Activated CD4-positive, alpha-beta T cell treated with anti-CD3 and anti-CD28 coated beads, Interleukin-2, amount 50 U/mL, for 24 hours (primary cell): ENCODE data around the gene NTSR2.

Experiments used
- DNase-seq, 2 donors: peaks; one replicate each; pipeline ENCODE4 v3.0.0-alpha.2; 2020; ENCODE audit warnings: low read depth in 1 of 2, low spot score in 1 of 2

Gene NTSR2

DNA sequence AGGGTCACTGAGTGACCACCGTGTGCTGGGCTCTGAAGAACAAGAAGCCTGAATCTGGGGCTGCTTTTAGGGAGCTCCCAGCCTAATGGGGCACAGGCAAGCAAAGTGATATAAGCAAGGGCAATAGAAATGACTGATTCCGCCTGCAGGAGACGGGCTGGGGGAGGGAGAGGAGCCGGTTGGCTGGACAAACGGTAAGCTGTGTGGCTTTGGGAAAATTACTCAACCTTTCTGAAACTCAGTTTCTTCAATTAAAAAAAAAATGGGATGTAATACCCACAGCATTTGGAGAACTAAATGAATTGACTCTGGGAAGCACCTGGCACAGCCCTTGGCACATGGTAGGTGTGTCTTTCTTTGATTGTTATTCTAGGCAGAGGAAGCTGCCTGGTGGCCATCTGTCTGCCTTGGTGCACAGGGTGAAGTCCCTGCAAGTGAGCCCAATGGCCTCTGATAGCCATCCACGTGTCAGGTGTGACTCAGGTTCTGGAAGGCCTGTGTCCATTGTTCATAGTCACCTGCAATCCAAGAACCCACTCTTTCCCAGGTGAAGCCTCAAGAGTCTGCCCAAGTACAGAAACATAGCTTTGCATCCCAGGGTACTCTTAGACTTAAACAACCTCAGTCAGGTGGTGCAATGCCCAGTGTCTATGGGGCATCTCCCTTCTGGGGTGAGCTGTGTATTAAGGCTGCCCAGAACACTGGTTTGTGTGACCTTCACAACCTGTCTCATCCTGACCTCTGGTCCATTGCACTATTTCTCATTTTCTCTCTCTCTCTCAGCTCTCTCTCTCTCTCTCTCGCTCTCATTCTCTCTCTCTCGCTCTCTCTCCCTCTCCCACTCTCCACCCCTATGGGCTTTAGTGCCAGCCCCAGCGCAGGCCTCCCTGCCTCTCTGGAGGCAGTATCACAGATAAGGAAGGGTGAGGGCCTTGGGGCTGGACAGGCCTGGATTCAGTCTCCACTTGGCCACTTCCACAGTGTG is 30.0 kb upstream of the NTSR2 start:
- no peak for DNase-seq

GRCh38 chr2:11698009-11698922 is 28.3 kb upstream of the NTSR2 start:
- no peak for DNase-seq

DNA sequence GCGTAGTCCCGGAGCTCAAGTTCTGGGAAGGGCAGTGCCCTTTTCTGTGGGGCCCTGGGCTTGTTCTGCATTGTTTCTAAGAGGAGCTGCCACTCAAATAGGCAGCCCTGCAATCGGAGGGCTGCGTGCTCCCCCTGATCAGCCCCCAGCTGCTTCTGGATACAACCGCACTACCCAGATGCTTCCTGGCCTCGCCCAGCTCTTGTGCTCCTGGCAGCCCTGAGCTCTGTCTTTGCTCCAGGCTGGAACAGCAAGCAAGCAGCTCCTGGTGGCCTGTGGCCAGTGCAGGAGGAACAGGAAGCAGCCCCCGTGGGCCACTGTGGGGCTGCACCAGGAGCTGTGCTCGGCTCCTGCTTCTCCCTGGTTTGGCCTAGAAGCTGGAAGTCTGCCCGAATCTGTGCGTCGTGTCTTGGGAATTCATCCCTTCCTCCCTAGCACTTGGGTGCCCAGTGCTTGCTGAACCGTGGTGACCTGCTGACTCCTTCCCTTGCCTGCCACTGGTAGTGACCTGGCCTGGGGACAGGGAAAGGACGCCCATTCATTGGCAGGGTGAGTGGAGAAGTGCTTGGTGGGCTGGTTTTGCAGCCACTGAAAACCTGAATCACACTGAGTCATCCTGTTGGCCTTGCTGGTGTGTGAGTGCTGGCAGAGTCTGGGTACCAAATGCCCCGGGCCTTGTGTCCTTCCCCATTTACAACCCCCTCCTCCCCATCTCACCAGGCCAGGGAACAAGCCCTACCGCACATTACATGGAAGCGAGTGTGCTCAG is 27.3 kb upstream of the NTSR2 start:
- no peak for DNase-seq

DNA sequence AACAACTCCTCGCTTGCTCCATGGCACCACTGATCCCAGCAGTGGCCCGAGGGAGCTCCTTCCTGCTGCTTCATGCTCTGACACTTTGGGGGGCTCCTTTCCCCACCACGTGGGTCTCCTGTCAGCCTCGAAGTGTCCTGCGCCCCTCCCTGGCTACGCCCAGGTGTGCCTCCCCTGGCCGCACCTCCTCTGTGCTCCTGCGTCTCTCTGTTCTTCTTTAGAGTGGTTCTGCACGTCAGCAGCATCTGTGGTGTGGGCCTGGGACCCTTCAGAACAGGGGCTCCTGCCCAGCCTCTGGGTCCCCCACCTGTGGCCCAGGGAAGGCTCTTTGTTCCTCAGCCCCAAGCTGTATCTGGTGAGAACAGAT is 26.7 kb upstream of the NTSR2 start:
- DNase-seq, result no peak

GRCh38 chr2:11695576-11695975 is 25.6 kb upstream of the NTSR2 start:
- DNase-seq, result no peak

DNA sequence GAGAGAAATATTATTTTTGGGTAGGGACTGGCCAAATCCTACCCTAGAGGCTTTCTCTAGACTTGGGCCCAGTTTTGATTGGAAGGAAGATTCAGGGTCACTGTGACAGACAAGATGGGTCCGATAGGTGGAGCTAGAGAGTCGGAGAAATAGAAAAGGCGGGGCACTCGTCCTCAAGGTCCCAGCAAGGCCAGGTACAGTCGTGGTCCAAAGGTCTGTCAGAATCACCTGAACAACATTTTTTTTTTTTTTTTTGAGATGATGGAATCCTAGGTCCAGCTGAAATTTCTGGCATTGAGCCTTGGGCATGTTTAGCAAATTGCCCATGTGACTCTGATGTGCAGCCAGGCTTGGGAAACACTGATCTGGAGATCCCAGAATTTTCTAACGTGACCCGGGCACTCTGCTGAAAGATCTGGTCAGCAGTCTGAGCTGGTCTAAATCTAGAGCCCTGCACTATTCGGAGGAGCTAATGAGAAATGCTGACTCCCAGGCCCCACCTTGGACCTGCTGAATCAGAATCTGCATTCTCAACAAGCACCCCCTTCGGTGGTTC is 23.0 kb upstream of the NTSR2 start:
- peak in 1 of 2 donors; percentile 69 for DNase-seq

- no peak for DNase-seq
These were observed 21.2 kb upstream of the NTSR2 start for GRCh38 chr2:11691076-11691660.

DNA sequence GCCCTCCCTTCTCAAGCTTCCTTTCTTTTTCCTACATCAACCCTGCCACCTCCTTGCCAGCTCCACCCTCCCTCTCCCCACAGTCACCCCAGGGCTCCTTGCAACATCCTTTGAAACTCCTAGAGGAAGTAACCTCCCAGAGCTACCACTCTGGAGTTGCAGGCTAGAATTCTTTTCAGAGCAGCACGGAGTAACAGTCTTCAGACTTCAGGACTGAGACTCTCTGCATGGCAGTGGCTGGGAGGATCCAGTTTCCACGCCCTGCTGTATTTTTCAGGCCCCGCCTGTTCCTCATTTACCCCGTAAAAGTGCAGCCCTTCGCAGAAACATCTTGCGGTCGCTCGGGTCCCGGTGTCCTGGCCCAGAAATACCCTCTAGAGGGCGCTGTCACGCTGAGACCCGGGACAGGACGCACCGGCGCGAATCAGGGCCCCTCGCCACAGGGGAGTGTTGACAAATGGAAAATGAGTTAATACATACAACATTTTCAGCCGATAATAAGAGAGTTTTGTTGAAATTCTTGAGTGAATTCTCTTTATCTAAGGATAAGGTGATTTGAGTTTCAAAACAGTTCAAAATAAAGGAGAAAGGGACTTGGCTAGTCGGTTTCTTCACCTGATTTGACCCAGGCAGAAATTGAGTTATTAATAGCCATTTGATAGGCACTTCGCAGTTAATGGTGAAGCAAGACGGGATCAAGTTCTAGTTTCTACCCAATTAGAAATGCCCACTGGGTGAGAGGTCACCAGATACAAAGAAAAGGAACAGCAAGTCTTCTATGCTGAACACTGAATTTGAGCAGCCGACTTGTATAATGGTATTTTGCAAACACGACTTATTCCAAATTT is 18.5 kb upstream of the NTSR2 start:
- DNase-seq, result peak; percentile 63 to 82

DNA sequence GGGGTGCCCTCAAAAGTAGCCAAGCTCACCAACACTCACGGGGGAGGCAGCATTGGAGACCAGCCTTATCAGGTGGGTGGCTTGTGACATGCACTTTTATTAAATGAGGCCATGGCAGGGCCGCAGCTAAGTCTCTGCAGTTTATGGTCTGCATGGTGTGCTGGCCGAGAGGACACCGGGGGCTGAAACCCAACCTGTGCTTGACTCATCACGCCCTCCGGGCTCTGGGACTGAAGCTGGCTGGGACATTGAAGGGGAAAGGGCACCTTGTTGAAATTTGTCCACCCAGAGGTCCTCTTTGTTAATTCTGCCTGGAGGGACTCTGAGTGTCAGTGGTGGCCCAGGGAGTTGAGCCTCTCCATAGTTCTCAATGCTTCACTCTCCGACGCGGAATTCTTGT is 17.7 kb upstream of the NTSR2 start:
- no peak for DNase-seq

DNA sequence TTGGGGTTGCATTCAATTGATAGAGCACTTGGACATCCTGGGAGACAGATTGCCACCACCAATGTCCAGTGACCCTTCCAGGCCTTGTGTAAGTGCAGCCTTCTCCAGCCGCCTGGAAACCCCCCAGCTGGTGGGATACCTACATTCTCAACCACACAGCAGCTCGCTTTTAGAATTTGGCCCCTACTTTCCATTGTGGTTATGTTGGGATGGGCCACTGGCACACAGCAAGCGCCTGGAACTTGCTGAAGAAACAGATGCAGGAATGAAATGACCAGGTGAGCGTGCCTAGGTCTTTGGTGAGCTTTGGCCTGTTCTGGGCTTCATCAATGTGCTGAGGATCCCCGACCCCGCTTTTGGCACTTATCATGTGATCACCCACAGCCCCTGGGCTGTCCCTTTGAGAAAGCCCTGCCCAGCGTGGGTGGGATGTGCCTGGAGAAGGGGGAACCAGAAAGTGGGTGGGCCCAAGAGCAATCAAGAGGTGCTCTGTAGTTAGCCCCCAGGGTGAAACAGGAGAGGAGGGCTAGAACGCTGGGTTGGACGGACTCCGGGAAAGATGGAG is 16.0 kb upstream of the NTSR2 start:
- no peak for DNase-seq

- no peak for DNase-seq
These were observed 15.0 kb upstream of the NTSR2 start for GRCh38 chr2:11684894-11685460.

DNA sequence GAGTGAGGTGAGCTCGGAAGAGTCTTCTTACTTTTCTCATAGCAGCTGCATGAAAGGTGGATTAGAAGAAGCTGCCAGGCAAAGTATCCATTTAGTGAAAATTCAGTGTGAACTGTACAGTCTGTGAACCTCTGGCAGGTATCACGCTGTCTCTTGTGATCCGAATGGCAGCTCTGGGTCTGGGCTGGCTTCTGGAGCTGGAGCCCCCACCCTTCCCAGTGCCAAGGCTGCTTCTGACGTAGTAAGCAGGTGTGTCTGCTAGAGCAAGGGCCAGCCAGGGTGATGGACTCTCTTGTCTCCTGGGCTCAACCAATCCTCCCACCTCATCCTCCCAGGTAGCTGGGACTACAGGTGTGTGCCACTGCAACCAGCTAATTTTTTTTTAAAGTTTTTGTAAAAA is 14.0 kb upstream of the NTSR2 start:
- no peak for DNase-seq

DNA sequence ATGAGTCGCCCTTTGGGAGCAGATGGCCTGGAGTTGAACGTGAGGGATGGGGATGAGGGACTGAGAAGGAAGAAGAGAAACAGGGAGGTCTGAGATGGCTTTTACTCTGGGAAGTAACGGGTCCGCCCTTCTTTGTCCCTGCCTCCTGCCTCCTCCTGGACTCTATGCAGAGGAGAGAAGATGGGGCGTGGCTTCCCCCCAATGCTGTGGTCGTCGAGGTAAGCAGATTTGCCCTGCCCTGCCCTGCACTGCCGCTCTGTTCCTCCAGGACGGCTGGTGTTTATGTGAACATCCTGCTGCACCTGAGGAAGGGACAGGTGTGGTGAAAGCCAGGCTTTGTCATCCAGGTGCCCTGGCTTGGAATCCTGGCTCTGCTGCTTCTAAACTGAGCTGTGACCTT is 13.5 kb upstream of the NTSR2 start:
- no peak for DNase-seq

DNA sequence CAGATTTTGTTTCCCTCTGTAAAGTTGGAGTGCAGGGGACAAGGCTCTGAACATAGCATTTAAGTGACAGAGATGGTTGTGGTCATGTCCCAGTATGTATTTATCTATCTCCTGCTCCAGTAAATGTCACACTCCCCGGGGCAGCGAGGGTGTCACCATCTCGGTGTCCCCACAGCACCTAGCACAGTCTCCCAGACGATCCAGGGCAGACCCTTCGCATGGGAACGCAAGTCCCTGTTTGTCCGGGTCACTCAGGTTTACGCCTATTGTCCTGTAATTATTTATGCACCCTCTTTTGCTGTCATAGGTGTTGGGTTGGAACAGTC is 12.6 kb upstream of the NTSR2 start:
- no peak for DNase-seq

- peak; percentile 36 to 37 for DNase-seq
These were observed 12.0 kb upstream of the NTSR2 start for GRCh38 chr2:11681722-11682589.

DNA sequence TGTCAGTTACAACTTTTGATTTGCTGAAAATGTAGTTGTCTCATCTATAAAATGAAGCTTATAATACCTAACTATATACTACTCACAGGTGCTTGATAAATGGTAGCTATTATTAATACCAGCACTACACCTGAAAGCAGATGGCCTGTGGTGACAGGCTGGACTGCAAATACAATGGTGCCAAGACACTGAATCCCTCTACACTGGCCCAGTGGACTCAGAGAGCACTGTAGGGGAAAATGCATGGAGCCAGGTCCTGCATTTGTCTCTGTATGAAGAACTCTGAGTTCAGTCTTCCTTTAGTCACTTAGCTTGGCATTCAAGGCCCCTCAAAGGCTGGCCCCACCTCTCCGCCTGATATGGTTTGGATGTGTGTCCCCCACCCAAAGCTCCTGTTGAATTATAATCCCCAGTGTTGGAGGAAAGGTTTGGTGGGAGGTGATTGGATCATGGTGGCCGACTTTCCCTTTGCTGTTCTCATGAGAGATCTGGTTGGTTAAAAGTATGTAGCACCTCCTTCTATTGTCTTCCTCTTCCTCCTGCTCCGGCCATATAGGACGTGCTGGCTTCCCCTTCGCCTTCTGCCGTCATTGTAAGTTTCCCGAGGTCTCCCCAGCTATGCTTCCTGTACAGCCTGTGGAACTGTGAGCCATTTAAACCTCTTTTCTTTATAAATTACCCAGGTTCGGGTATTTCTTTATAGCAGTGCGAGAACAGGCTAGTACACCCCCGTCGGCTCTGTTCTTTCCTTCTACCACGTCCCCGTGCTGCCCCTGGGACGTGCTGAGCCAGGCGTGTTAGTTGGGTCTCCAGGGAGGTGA is 11.1 kb upstream of the NTSR2 start:
- no peak for DNase-seq

DNA sequence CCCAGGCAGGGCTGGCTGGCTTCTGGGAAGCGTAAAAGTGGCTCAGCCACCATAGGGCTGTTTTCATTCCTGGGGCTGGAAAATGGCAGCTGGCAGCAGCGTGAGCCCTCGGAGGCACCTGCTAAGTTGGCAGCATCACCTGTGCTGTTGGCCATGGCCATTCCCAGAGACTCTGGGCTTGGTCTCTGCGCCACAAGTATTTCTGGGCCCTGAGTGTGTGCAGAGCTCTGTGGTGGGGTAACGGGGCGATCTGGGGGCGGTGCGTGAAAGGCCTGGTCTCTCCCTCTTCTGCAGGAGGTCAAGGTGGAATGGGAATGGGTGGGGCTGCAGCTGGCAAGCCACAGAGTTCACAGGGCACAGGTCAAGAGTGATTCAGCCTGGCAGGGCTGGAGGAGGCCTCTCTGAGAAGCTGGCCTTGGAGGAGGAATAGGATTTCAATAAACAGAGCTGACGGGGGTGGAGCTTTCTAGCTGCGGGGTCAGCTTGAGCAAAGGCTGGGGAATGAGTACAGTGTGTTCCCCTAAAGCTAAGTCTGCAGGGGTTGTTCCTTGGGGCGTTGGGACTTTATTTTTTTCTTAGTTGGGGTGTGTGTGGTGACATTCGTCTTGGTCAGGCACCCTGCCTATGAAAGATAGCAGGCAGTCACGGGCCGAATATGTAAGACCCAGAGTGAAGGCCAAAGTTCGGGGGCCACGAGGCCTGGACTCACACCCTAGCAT is 10.3 kb upstream of the NTSR2 start:
- DNase-seq, result no peak
